Measurements from ENCODE around the gene CDC42BPA. TPM values are rescaled to one million over a fixed set of nuclear protein-coding genes. Genes with fewer than 3 reads are reported as not detected.
A peak's percentile ranks its signal among the peaks of the same experiment; 100 is the strongest.
"Not testable (repeated sequence)": the region's sequence is repeated elsewhere in the genome, so short reads cannot be mapped to it uniquely, and the experiment has no call there.

Gene CDC42BPA
- polyA plus RNA-seq, 1 of the 3 experiments (the other 2 are of a cell fraction): 6.8 TPM

- POLR2A ChIA-PET; H3K4me3 ChIP-seq (ENCODE audit: low read depth in 2 of 2, low read length in 1 of 2); H3K9me2 ChIP-seq; H3K4me1 ChIP-seq (ENCODE audit: control insufficient read depth in 1 of 2, insufficient read depth in 2 of 2, low read depth in 1 of 2, low read length in 1 of 2); H3K27me3 ChIP-seq (ENCODE audit: insufficient read depth); H3K27ac ChIP-seq (ENCODE audit: low read depth in 2 of 2, low read length in 1 of 2); CTCF ChIA-PET; H3F3A ChIP-seq (replicated peaks; ENCODE audit: insufficient read depth); DNase-seq; H2AFZ ChIP-seq (ENCODE audit: low read depth); H4K20me1 ChIP-seq (ENCODE audit: insufficient read depth); H3K36me3 ChIP-seq (replicated peaks in 1 of 2; ENCODE audit: control insufficient read depth in 1 of 2, insufficient read depth in 2 of 2, low read length in 1 of 2); H3K9me3 ChIP-seq; H3K4me2 ChIP-seq; H3K79me2 ChIP-seq (ENCODE audit: insufficient read depth); H3K9ac ChIP-seq: not testable (repeated sequence)
- 80% methylated on average over 4 of the region's 4 CpGs for WGBS (ENCODE audit: low lambda C conversion rate)
- TF ChIP-seq EP300 (IDR thresholded peaks at IDR 0.05; ENCODE audit: borderline replicate concordance in 1 of 2, low read depth in 1 of 2, low read length in 1 of 2): peak in 1 of 2 experiments; percentile 34; a peak in 1 of 4 replicates
Measured at GRCh38 chr1:227336136-227336535, 17.8 kb upstream of the CDC42BPA start.

- WGBS (ENCODE audit: low lambda C conversion rate): 69% methylated on average over 5 of the region's 5 CpGs
- no peak overlapping the region for H3K9ac ChIP-seq
- no peaks in the 10 kb centered on the region for H3K27me3 ChIP-seq (ENCODE audit: insufficient read depth)
- H3K4me2 ChIP-seq: no peak overlapping the region
- no peaks in the 10 kb centered on the region for H3K9me2 ChIP-seq
- H3K9me3 ChIP-seq: no peaks in the 10 kb centered on the region; the same call in 1 of the 2 replicates
- H3K79me2 ChIP-seq (ENCODE audit: insufficient read depth): no peaks in the 10 kb centered on the region
- no peak overlapping the region for H3K4me3 ChIP-seq (ENCODE audit: low read depth in 2 of 2, low read length in 1 of 2)
- H3K4me1 ChIP-seq (ENCODE audit: control insufficient read depth in 1 of 2, insufficient read depth in 2 of 2, low read depth in 1 of 2, low read length in 1 of 2): no peaks in the 10 kb centered on the region
- H4K20me1 ChIP-seq (ENCODE audit: insufficient read depth): no peaks in the 10 kb centered on the region
- H3K36me3 ChIP-seq (replicated peaks in 1 of 2; ENCODE audit: control insufficient read depth in 1 of 2, insufficient read depth in 2 of 2, low read length in 1 of 2): no peaks in the 10 kb centered on the region
- ChIA-PET POLR2A (no interaction called here), CTCF (no interaction called here)
- TF ChIP-seq REST (IDR thresholded peaks at IDR 0.05; ENCODE audit: low read depth, low read length) (no peak), IRF3 (IDR thresholded peaks at IDR 0.05; ENCODE audit: low read depth, low read length) (no peak), TAF1 (IDR thresholded peaks at IDR 0.05; ENCODE audit: borderline replicate concordance, low read depth, low read length) (no peak), YY1 (IDR thresholded peaks at IDR 0.05; ENCODE audit: low read depth) (no peak), GATA2 (CRISPR knock-in tag; IDR thresholded peaks at IDR 0.05) (no peak), NRF1 (IDR thresholded peaks at IDR 0.05; ENCODE audit: low read depth, low read length) (no peak)
- H3K27ac ChIP-seq (ENCODE audit: low read depth in 2 of 2, low read length in 1 of 2): no peak overlapping the region; a peak in 1 of 4 replicates
- H3F3A ChIP-seq (replicated peaks; ENCODE audit: insufficient read depth): no peaks in the 10 kb centered on the region
- H2AFZ ChIP-seq (ENCODE audit: low read depth): no peak overlapping the region
- DNase-seq: no peak
Measured at GRCh38 chr1:227335242-227336020, 17.1 kb upstream of the CDC42BPA start.
